Naive B cell (primary cell): ENCODE results near the gene CLSTN3. TPM values are rescaled to one million over a fixed set of nuclear protein-coding genes. Genes with fewer than 3 reads are reported as not detected.

Source experiments
- ATAC-seq, 2 donors: fragments of 150-1000 bp; cut with Tn5 transposase; 2 replicates each; pipeline ENCODE4 v1.10.0; 2021; ENCODE audit warnings: low read depth in 2 of 2, mild to moderate bottlenecking in 2 of 2, moderate library complexity in 2 of 2
- DNase-seq: peaks from one replicate; pipeline ENCODE4 v3.0.0; 2022
- H3K27ac Mint-ChIP-seq, 6 donors: one replicate each; pipeline ENCODE4 v1.8.0; 2020 to 2022; ENCODE audit warnings: mild to moderate bottlenecking in 6 of 6, mixed read lengths in 6 of 6, moderate library complexity in 5 of 6, inconsistent platforms in 2 of 6
- H3K27me3 Mint-ChIP-seq, 3 donors: one replicate each; pipeline ENCODE4 v1.8.0; 2021 to 2022; ENCODE audit warnings: mixed read lengths in 3 of 3, mild to moderate bottlenecking in 1 of 3
- H3K36me3 Mint-ChIP-seq, 2 donors: one replicate each; pipeline ENCODE4 v1.8.0; 2020 to 2022; ENCODE audit warnings: mixed read lengths in 2 of 2, inconsistent platforms in 1 of 2, mild to moderate bottlenecking in 1 of 2
- H3K4me1 Mint-ChIP-seq, 3 donors: one replicate each; pipeline ENCODE4 v1.8.0; 2020 to 2022; ENCODE audit warnings: mixed read lengths in 3 of 3, inconsistent platforms in 1 of 3, mild to moderate bottlenecking in 1 of 3, moderate library complexity in 1 of 3
- H3K4me3 Mint-ChIP-seq, 8 donors: one replicate each; pipeline ENCODE4 v1.8.0; 2020 to 2022; ENCODE audit warnings: mild to moderate bottlenecking in 8 of 8, mixed read lengths in 8 of 8, moderate library complexity in 8 of 8, inconsistent platforms in 2 of 8
- H3K9me3 Mint-ChIP-seq, 7 donors: one replicate each; pipeline ENCODE4 v1.8.0; 2020 to 2022; ENCODE audit warnings: mixed read lengths in 7 of 7, mild to moderate bottlenecking in 5 of 7, inconsistent platforms in 2 of 7, moderate library complexity in 1 of 7
- polyA plus RNA-seq, 6 donors: library from polyadenylated mRNA; unstranded; fragments of 300-500 nt; fragmentation: Illumina TruSeq; gene quantifications; one replicate each; pipeline ENCODE4 v1.2.3, GENCODE V29; 2021; ENCODE audit warnings: low read depth in 6 of 6

The CLSTN3 gene
- polyA plus RNA-seq, 6 donors from 2014 or later = 1.7 to 3.4 (median 2.9) TPM; not detected in 1

GRCh38 chr12:7152818-7153217 is 22.6 kb downstream of the CLSTN3 start:
- DNase-seq (no peak), ATAC-seq (no peak)
- no peaks in the 10 kb centered on the region for H3K27me3 Mint-ChIP-seq
- H3K27ac Mint-ChIP-seq = peak overlapping the region in 1 of 6 donors; percentile 18
- peaks cover 7 to 10% of the 10 kb centered on the region in 2 donors for H3K36me3 Mint-ChIP-seq
- H3K4me1 Mint-ChIP-seq = no peaks in the 10 kb centered on the region
- H3K9me3 Mint-ChIP-seq = no peaks in the 10 kb centered on the region
- no peak overlapping the region for H3K4me3 Mint-ChIP-seq

- Mint-ChIP-seq H3K27ac (peak overlapping the region in 1 of 6 donors; percentile 63), H3K4me3 (no peak overlapping the region)
These were observed 23.9 kb downstream of the CLSTN3 start for GRCh38 chr12:7154042-7154441.

GRCh38 chr12:7154901-7155470 is 24.8 kb downstream of the CLSTN3 start:
- Mint-ChIP-seq H3K9me3 (no peaks in the 10 kb centered on the region), H3K4me3 (no peak overlapping the region), H3K36me3 (peaks cover 3 to 5% of the 10 kb centered on the region in 2 donors), H3K27ac (no peak overlapping the region), H3K27me3 (no peaks in the 10 kb centered on the region), H3K4me1 (no peaks in the 10 kb centered on the region)
- ATAC-seq (no peak), DNase-seq (no peak)

More at GRCh38 chr12:7154042-7154441, 23.9 kb downstream of the CLSTN3 start:
- no peaks in the 10 kb centered on the region for H3K27me3 Mint-ChIP-seq
- no peaks in the 10 kb centered on the region for H3K9me3 Mint-ChIP-seq
- DNase-seq (no peak), ATAC-seq (no peak)
- no peaks in the 10 kb centered on the region for H3K4me1 Mint-ChIP-seq
- H3K36me3 Mint-ChIP-seq = peaks cover 7 to 10% of the 10 kb centered on the region in 2 donors

- ATAC-seq = no peak
- no peak overlapping the region for H3K27ac Mint-ChIP-seq
These were observed 25.4 kb downstream of the CLSTN3 start for GRCh38 chr12:7155471-7156034.

GRCh38 chr12:7156259-7157197 is 26.4 kb downstream of the CLSTN3 start:
- Mint-ChIP-seq H3K27ac (peak overlapping the region in 2 of 6 donors; percentile 21 to 79), H3K27me3 (peaks cover 0 to 5% (median 3%) of the 10 kb centered on the region in 3 donors), H3K4me3 (no peak overlapping the region), H3K36me3 (no peaks in the 10 kb centered on the region), H3K9me3 (no peaks in the 10 kb centered on the region), H3K4me1 (no peaks in the 10 kb centered on the region)
- DNase-seq (no peak), ATAC-seq (no peak)

More at GRCh38 chr12:7155471-7156034, 25.4 kb downstream of the CLSTN3 start:
- peaks cover 0 to 3% (median 0%) of the 10 kb centered on the region in 3 donors for H3K27me3 Mint-ChIP-seq
- H3K9me3 Mint-ChIP-seq = no peaks in the 10 kb centered on the region
- H3K36me3 Mint-ChIP-seq = no peaks in the 10 kb centered on the region
- H3K4me3 Mint-ChIP-seq = no peak overlapping the region
- DNase-seq = no peak
- H3K4me1 Mint-ChIP-seq = no peaks in the 10 kb centered on the region

- Mint-ChIP-seq H3K36me3 (no peaks in the 10 kb centered on the region), H3K9me3 (no peaks in the 10 kb centered on the region), H3K4me1 (peaks cover 0 to under 1% (median 0%) of the 10 kb centered on the region in 3 donors), H3K27ac (peak overlapping the region in 3 of 6 donors; percentile 21 to 92 (median 27)), H3K27me3 (peaks cover under 1 to 12% (median 11%) of the 10 kb centered on the region in 3 donors), H3K4me3 (no peak overlapping the region)
- DNase-seq (no peak), ATAC-seq (no peak)
These were observed 27.2 kb downstream of the CLSTN3 start for GRCh38 chr12:7157391-7157790.

GRCh38 chr12:7158781-7159609 is 28.8 kb downstream of the CLSTN3 start:
- Mint-ChIP-seq H3K27me3 (peaks cover 11 to 27% (median 24%) of the 10 kb centered on the region in 3 donors), H3K36me3 (no peaks in the 10 kb centered on the region), H3K9me3 (no peaks in the 10 kb centered on the region), H3K4me1 (peaks cover 4 to 10% (median 4%) of the 10 kb centered on the region in 3 donors), H3K4me3 (no peak overlapping the region), H3K27ac (peak overlapping the region in 1 of 6 donors; percentile 42)
- ATAC-seq = no peak
- no peak for DNase-seq

- Mint-ChIP-seq H3K27me3 (peaks cover 18 to 34% (median 33%) of the 10 kb centered on the region in 3 donors), H3K9me3 (peaks cover 0 to 1% (median 0%) of the 10 kb centered on the region in 7 donors), H3K4me3 (no peak overlapping the region), H3K36me3 (no peaks in the 10 kb centered on the region), H3K4me1 (peaks cover 4 to 10% (median 4%) of the 10 kb centered on the region in 3 donors), H3K27ac (no peak overlapping the region)
- ATAC-seq (no peak), DNase-seq (no peak)
These were observed 30.0 kb downstream of the CLSTN3 start for GRCh38 chr12:7160183-7160582.

GRCh38 chr12:7161327-7161726 is 31.2 kb downstream of the CLSTN3 start:
- ATAC-seq (no peak), DNase-seq (no peak)
- no peak overlapping the region for H3K4me3 Mint-ChIP-seq
- H3K4me1 Mint-ChIP-seq = peaks cover 4 to 10% (median 4%) of the 10 kb centered on the region in 3 donors
- peaks cover 0 to 5% (median 0%) of the 10 kb centered on the region in 7 donors for H3K9me3 Mint-ChIP-seq
- H3K27ac Mint-ChIP-seq = peak overlapping the region in 1 of 6 donors; percentile 59
- H3K36me3 Mint-ChIP-seq = no peaks in the 10 kb centered on the region
- H3K27me3 Mint-ChIP-seq = peaks cover 24 to 44% (median 40%) of the 10 kb centered on the region in 3 donors

- Mint-ChIP-seq H3K27me3 (peaks cover 24 to 49% (median 43%) of the 10 kb centered on the region in 3 donors), H3K4me1 (peaks cover 4 to 10% (median 4%) of the 10 kb centered on the region in 3 donors), H3K36me3 (no peaks in the 10 kb centered on the region), H3K4me3 (no peak overlapping the region), H3K27ac (no peak overlapping the region), H3K9me3 (peaks cover 0 to 5% (median 0%) of the 10 kb centered on the region in 7 donors)
- no peak for ATAC-seq
- DNase-seq = no peak
These were observed 31.6 kb downstream of the CLSTN3 start for GRCh38 chr12:7161811-7162210.

GRCh38 chr12:7162691-7163114 is 32.5 kb downstream of the CLSTN3 start:
- Mint-ChIP-seq H3K4me3 (no peak overlapping the region), H3K27ac (peak overlapping the region in 1 of 6 donors; percentile 50), H3K36me3 (no peaks in the 10 kb centered on the region), H3K27me3 (peaks cover 26 to 57% (median 50%) of the 10 kb centered on the region in 3 donors), H3K9me3 (peaks cover 2 to 13% (median 3%) of the 10 kb centered on the region in 7 donors), H3K4me1 (peaks cover 4 to 10% (median 4%) of the 10 kb centered on the region in 3 donors)
- peak in 1 of 2 donors; percentile 28 for ATAC-seq
- DNase-seq = no peak

GRCh38 chr12:7169951-7170350 is 39.8 kb downstream of the CLSTN3 start:
- Mint-ChIP-seq H3K36me3 (peaks cover 0 to 14% of the 10 kb centered on the region in 2 donors), H3K27ac (no peak overlapping the region), H3K4me1 (no peaks in the 10 kb centered on the region), H3K27me3 (peaks cover 39 to 50% (median 48%) of the 10 kb centered on the region in 3 donors), H3K4me3 (no peak overlapping the region), H3K9me3 (peaks cover 9 to 64% (median 31%) of the 10 kb centered on the region in 7 donors)
- ATAC-seq (no peak), DNase-seq (no peak)
